ENCODE measurements around the gene HORMAD2. TPM values are rescaled to one million over a fixed set of nuclear protein-coding genes. Genes with fewer than 3 reads are reported as not detected.

HORMAD2 gene
- total and polyA plus RNA-seq, 4 donors, result not detected

- ATAC-seq (ENCODE audit: low FRiP score), result no peak
- peaks cover 1% of the 10 kb centered on the region for H3K9me3 ChIP-seq (ENCODE audit: control insufficient read depth, low read length)
- intact Hi-C loops (cut with DNase I), result no loop called here
These were observed 16.1 kb upstream of the HORMAD2 start for GRCh38 chr22:30064172-30064571.

GRCh38 chr22:30073743-30074142, 6.5 kb upstream of the HORMAD2 start:
- intact Hi-C loops (cut with DNase I), result no loop called here

More at GRCh38 chr22:30064172-30064571, 16.1 kb upstream of the HORMAD2 start:
- Histone ChIP-seq H3K4me1 (ENCODE audit: control insufficient read depth in 1 of 2, insufficient read depth in 2 of 2, low read length in 2 of 2) (no peaks in the 10 kb centered on the region), H3K4me3 (ENCODE audit: low read length in 2 of 2) (no peak overlapping the region), H3K27ac (ENCODE audit: low read depth in 1 of 2, low read length in 2 of 2) (no peak overlapping the region), H3K27me3 (ENCODE audit: control insufficient read depth in 1 of 2, insufficient read depth in 2 of 2, low read length in 1 of 2) (no peaks in the 10 kb centered on the region), H3K36me3 (ENCODE audit: control insufficient read depth in 1 of 2, insufficient read depth in 2 of 2, low read length in 1 of 2) (no peaks in the 10 kb centered on the region)
- DNase-seq, result no peak

GRCh38 chr22:30074147-30074546, 6.1 kb upstream of the HORMAD2 start:
- no peaks in the 10 kb centered on the region for H3K36me3 ChIP-seq (ENCODE audit: control insufficient read depth in 1 of 2, insufficient read depth in 2 of 2, low read length in 1 of 2)
- no peak overlapping the region for H3K4me3 ChIP-seq (ENCODE audit: low read length in 2 of 2)
- H3K4me1 ChIP-seq (ENCODE audit: control insufficient read depth in 1 of 2, insufficient read depth in 2 of 2, low read length in 2 of 2), result no peaks in the 10 kb centered on the region
- intact Hi-C loops (cut with DNase I), result no loop called here
- H3K27me3 ChIP-seq (ENCODE audit: control insufficient read depth in 1 of 2, insufficient read depth in 2 of 2, low read length in 1 of 2), result no peaks in the 10 kb centered on the region
- 48 to 52% methylated on average over 3 of the region's 3 CpGs for WGBS, 2 donors
- DNase-seq (no peak), ATAC-seq (ENCODE audit: low FRiP score) (no peak)
- no peak overlapping the region for H3K27ac ChIP-seq (ENCODE audit: low read depth in 1 of 2, low read length in 2 of 2)
- no peaks in the 10 kb centered on the region for H3K9me3 ChIP-seq (ENCODE audit: control insufficient read depth, low read length)

More at GRCh38 chr22:30073743-30074142, 6.5 kb upstream of the HORMAD2 start:
- ATAC-seq (ENCODE audit: low FRiP score) (no peak), DNase-seq (no peak)
- Histone ChIP-seq H3K9me3 (ENCODE audit: control insufficient read depth, low read length) (no peaks in the 10 kb centered on the region), H3K36me3 (ENCODE audit: control insufficient read depth in 1 of 2, insufficient read depth in 2 of 2, low read length in 1 of 2) (no peaks in the 10 kb centered on the region), H3K27ac (ENCODE audit: low read depth in 1 of 2, low read length in 2 of 2) (no peak overlapping the region), H3K4me3 (ENCODE audit: low read length in 2 of 2) (no peak overlapping the region), H3K27me3 (ENCODE audit: control insufficient read depth in 1 of 2, insufficient read depth in 2 of 2, low read length in 1 of 2) (no peaks in the 10 kb centered on the region), H3K4me1 (ENCODE audit: control insufficient read depth in 1 of 2, insufficient read depth in 2 of 2, low read length in 2 of 2) (no peaks in the 10 kb centered on the region)
- 48 to 57% methylated on average over 2 of the region's 2 CpGs for WGBS, 2 donors

GRCh38 chr22:30074994-30075393, 5.3 kb upstream of the HORMAD2 start:
- WGBS, 2 donors, result 79 to 83% methylated on average over 3 of the region's 3 CpGs
- DNase-seq (no peak), ATAC-seq (ENCODE audit: low FRiP score) (no peak)
- Histone ChIP-seq H3K9me3 (ENCODE audit: control insufficient read depth, low read length) (no peaks in the 10 kb centered on the region), H3K4me3 (ENCODE audit: low read length in 2 of 2) (no peak overlapping the region), H3K27ac (ENCODE audit: low read depth in 1 of 2, low read length in 2 of 2) (no peak overlapping the region), H3K36me3 (ENCODE audit: control insufficient read depth in 1 of 2, insufficient read depth in 2 of 2, low read length in 1 of 2) (no peaks in the 10 kb centered on the region), H3K4me1 (ENCODE audit: control insufficient read depth in 1 of 2, insufficient read depth in 2 of 2, low read length in 2 of 2) (no peaks in the 10 kb centered on the region), H3K27me3 (ENCODE audit: control insufficient read depth in 1 of 2, insufficient read depth in 2 of 2, low read length in 1 of 2) (no peaks in the 10 kb centered on the region)
- intact Hi-C loops (cut with DNase I), result no loop called here

GRCh38 chr22:30077279-30077880, 2.9 kb upstream of the HORMAD2 start:
- intact Hi-C loops (cut with DNase I), result no loop called here
- no peak for ATAC-seq (ENCODE audit: low FRiP score)

GRCh38 chr22:30078320-30079311, 1.6 kb upstream of the HORMAD2 start:
- DNase-seq, result no peak
- no peak overlapping the region for H3K27ac ChIP-seq (ENCODE audit: low read depth in 1 of 2, low read length in 2 of 2)
- H3K4me1 ChIP-seq (ENCODE audit: control insufficient read depth in 1 of 2, insufficient read depth in 2 of 2, low read length in 2 of 2), result no peaks in the 10 kb centered on the region
- H3K36me3 ChIP-seq (ENCODE audit: control insufficient read depth in 1 of 2, insufficient read depth in 2 of 2, low read length in 1 of 2), result no peaks in the 10 kb centered on the region
- H3K9me3 ChIP-seq (ENCODE audit: control insufficient read depth, low read length), result no peaks in the 10 kb centered on the region
- ATAC-seq (ENCODE audit: low FRiP score), result no peak
- no peaks in the 10 kb centered on the region for H3K27me3 ChIP-seq (ENCODE audit: control insufficient read depth in 1 of 2, insufficient read depth in 2 of 2, low read length in 1 of 2)
- intact Hi-C loops (cut with DNase I), result no loop called here
- H3K4me3 ChIP-seq (ENCODE audit: low read length in 2 of 2), result no peak overlapping the region
- WGBS, 2 donors, result 79 to 82% methylated on average over 10 of the region's 10 CpGs

More at GRCh38 chr22:30077279-30077880, 2.9 kb upstream of the HORMAD2 start:
- Histone ChIP-seq H3K4me1 (ENCODE audit: control insufficient read depth in 1 of 2, insufficient read depth in 2 of 2, low read length in 2 of 2) (no peaks in the 10 kb centered on the region), H3K9me3 (ENCODE audit: control insufficient read depth, low read length) (no peaks in the 10 kb centered on the region), H3K36me3 (ENCODE audit: control insufficient read depth in 1 of 2, insufficient read depth in 2 of 2, low read length in 1 of 2) (no peaks in the 10 kb centered on the region), H3K27me3 (ENCODE audit: control insufficient read depth in 1 of 2, insufficient read depth in 2 of 2, low read length in 1 of 2) (no peaks in the 10 kb centered on the region), H3K27ac (ENCODE audit: low read depth in 1 of 2, low read length in 2 of 2) (no peak overlapping the region), H3K4me3 (ENCODE audit: low read length in 2 of 2) (no peak overlapping the region)
- no peak for DNase-seq
- WGBS, 2 donors, result 80 to 81% methylated on average over 3 of the region's 3 CpGs

GRCh38 chr22:30080805-30081204, 541 bp downstream of the HORMAD2 start:
- H3K36me3 ChIP-seq (ENCODE audit: control insufficient read depth in 1 of 2, insufficient read depth in 2 of 2, low read length in 1 of 2), result no peaks in the 10 kb centered on the region
- 88 to 92% methylated on average over 9 of the region's 9 CpGs for WGBS, 2 donors
- H3K9me3 ChIP-seq (ENCODE audit: control insufficient read depth, low read length), result peaks cover 2% of the 10 kb centered on the region
- ATAC-seq (ENCODE audit: low FRiP score), result no peak
- no peaks in the 10 kb centered on the region for H3K27me3 ChIP-seq (ENCODE audit: control insufficient read depth in 1 of 2, insufficient read depth in 2 of 2, low read length in 1 of 2)
- H3K4me3 ChIP-seq (ENCODE audit: low read length in 2 of 2), result no peak overlapping the region
- H3K4me1 ChIP-seq (ENCODE audit: control insufficient read depth in 1 of 2, insufficient read depth in 2 of 2, low read length in 2 of 2), result no peaks in the 10 kb centered on the region
- DNase-seq, result no peak
- intact Hi-C loops (cut with DNase I), result no loop called here
- no peak overlapping the region for H3K27ac ChIP-seq (ENCODE audit: low read depth in 1 of 2, low read length in 2 of 2)

GRCh38 chr22:30086496-30086895, 6.2 kb downstream of the HORMAD2 start:
- H3K27me3 ChIP-seq (ENCODE audit: control insufficient read depth in 1 of 2, insufficient read depth in 2 of 2, low read length in 1 of 2), result no peaks in the 10 kb centered on the region
- ATAC-seq (ENCODE audit: low FRiP score) (no peak), DNase-seq (no peak)
- peaks cover 2% of the 10 kb centered on the region for H3K9me3 ChIP-seq (ENCODE audit: control insufficient read depth, low read length)
- H3K27ac ChIP-seq (ENCODE audit: low read depth in 1 of 2, low read length in 2 of 2), result no peak overlapping the region
- WGBS, 2 donors, result 67 to 72% methylated on average over 2 of the region's 2 CpGs
- intact Hi-C loops (cut with DNase I), result loop anchor here in 1 of 2 donors (5.0 kb wide), 1 partner anchor 714 kb away; no protein-coding TSS in a partner anchor
- H3K4me1 ChIP-seq (ENCODE audit: control insufficient read depth in 1 of 2, insufficient read depth in 2 of 2, low read length in 2 of 2), result no peaks in the 10 kb centered on the region
- H3K36me3 ChIP-seq (ENCODE audit: control insufficient read depth in 1 of 2, insufficient read depth in 2 of 2, low read length in 1 of 2), result no peaks in the 10 kb centered on the region
- no peak overlapping the region for H3K4me3 ChIP-seq (ENCODE audit: low read length in 2 of 2)
